ENCODE measurements around the gene USP9Y. TPM values are rescaled to one million over a fixed set of nuclear protein-coding genes. Genes with fewer than 3 reads are reported as not detected.

Gene USP9Y
- total RNA-seq, 4 donors from 2014 or later: 0.13 to 59.9 (median 47.6) TPM; not detected in 1

- Histone ChIP-seq H3K4me3 (replicated peaks in 1 of 3) (no peak overlapping the region), H3K36me3 (no peaks in the 10 kb centered on the region), H3K27ac (no peak overlapping the region), H3K9me3 (no peaks in the 10 kb centered on the region), H3K27me3 (no peaks in the 10 kb centered on the region), H3K4me1 (no peaks in the 10 kb centered on the region)
- WGBS, 2 donors: 58 to 65% methylated on average over 3 of the region's 3 CpGs
- intact Hi-C loops (cut with DNase I): no loop called here
- peak in 2 of 6 experiments; percentile 35 to 40 for TF ChIP-seq CTCF (IDR thresholded peaks at IDR 0.05)
- TF ChIP-seq POLR2A (IDR thresholded peaks at IDR 0.05): no peak
- DNase-seq: no peak
Observed at GRCh38 chrY:12809034-12809433, 108.0 kb downstream of the USP9Y start.

GRCh38 chrY:12823408-12823807, 122.4 kb downstream of the USP9Y start:
- intact Hi-C loops (cut with DNase I): no loop called here
- no peak for DNase-seq
- Histone ChIP-seq H3K27ac (no peak overlapping the region), H3K9me3 (no peaks in the 10 kb centered on the region), H3K4me3 (replicated peaks in 1 of 3) (no peak overlapping the region), H3K27me3 (no peaks in the 10 kb centered on the region), H3K36me3 (no peaks in the 10 kb centered on the region), H3K4me1 (no peaks in the 10 kb centered on the region)
- TF ChIP-seq POLR2A (IDR thresholded peaks at IDR 0.05) (no peak), CTCF (IDR thresholded peaks at IDR 0.05) (no peak)
- WGBS, 2 donors: 58 to 79% methylated on average over 1 of the region's 1 CpG

GRCh38 chrY:12826791-12827190, 125.8 kb downstream of the USP9Y start:
- no peaks in the 10 kb centered on the region for H3K9me3 ChIP-seq
- TF ChIP-seq POLR2A (IDR thresholded peaks at IDR 0.05): no peak
- TF ChIP-seq CTCF (IDR thresholded peaks at IDR 0.05): no peak
- WGBS, 2 donors: 89 to 96% methylated on average over 1 of the region's 1 CpG
- no peak for DNase-seq
- intact Hi-C loops (cut with DNase I): no loop called here
- no peak overlapping the region for H3K27ac ChIP-seq
- H3K27me3 ChIP-seq: no peaks in the 10 kb centered on the region
- H3K4me3 ChIP-seq (replicated peaks in 1 of 3): no peak overlapping the region
- H3K4me1 ChIP-seq: no peaks in the 10 kb centered on the region
- H3K36me3 ChIP-seq: no peaks in the 10 kb centered on the region

GRCh38 chrY:12833284-12833683, 132.3 kb downstream of the USP9Y start:
- no peaks in the 10 kb centered on the region for H3K9me3 ChIP-seq
- TF ChIP-seq POLR2A (IDR thresholded peaks at IDR 0.05) (no peak), CTCF (IDR thresholded peaks at IDR 0.05) (no peak)
- intact Hi-C loops (cut with DNase I): no loop called here
- no peak overlapping the region for H3K27ac ChIP-seq
- no peaks in the 10 kb centered on the region for H3K27me3 ChIP-seq
- no peaks in the 10 kb centered on the region for H3K4me1 ChIP-seq
- H3K36me3 ChIP-seq: no peaks in the 10 kb centered on the region
- WGBS, 2 donors: 92 to 99% methylated on average over 3 of the region's 3 CpGs
- no peak for DNase-seq
- no peak overlapping the region for H3K4me3 ChIP-seq (replicated peaks in 1 of 3)

- Histone ChIP-seq H3K9me3 (no peaks in the 10 kb centered on the region), H3K4me1 (no peaks in the 10 kb centered on the region), H3K4me3 (replicated peaks in 1 of 3) (no peak overlapping the region), H3K27me3 (no peaks in the 10 kb centered on the region), H3K36me3 (no peaks in the 10 kb centered on the region), H3K27ac (no peak overlapping the region)
- intact Hi-C loops (cut with DNase I): no loop called here
- WGBS, 2 donors: 100% methylated on average over 2 of the region's 2 CpGs
- DNase-seq: no peak
- TF ChIP-seq CTCF (IDR thresholded peaks at IDR 0.05) (no peak), POLR2A (IDR thresholded peaks at IDR 0.05) (no peak)
Observed at GRCh38 chrY:12837550-12837949, 136.5 kb downstream of the USP9Y start.
